EH (cell line): ENCODE results near the gene ADH1C.
A peak's percentile ranks its signal among the peaks of the same experiment; 100 is the strongest.
"Not testable (repeated sequence)": the region's sequence is repeated elsewhere in the genome, so short reads cannot be mapped to it uniquely, and the experiment has no call there.

Experiments
- DNase-seq: peaks from one replicate; pipeline ENCODE4 v3.0.0-alpha.2; 2015; ENCODE audit warnings: low read depth

Gene ADH1C

DNA sequence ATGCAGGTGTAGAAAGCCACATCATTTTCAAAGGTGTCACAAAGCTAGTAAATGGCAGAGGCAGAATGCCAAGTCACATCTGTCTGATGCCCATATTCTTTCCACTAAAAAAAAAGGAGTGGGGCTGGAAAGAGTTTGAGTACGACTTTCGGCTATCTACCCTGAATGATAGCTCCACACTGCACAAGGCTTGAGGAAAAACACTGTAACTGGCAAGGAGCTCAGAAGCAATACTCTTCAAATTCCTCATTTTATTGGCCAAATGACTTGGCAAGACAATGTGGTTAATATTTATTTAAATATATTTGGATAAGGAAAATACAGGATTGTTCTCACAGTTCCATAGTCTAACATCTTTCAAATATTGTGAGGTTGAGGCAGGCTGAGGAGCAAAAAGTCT, 5.4 kb upstream of the ADH1C start:
- DNase-seq = no peak

DNA sequence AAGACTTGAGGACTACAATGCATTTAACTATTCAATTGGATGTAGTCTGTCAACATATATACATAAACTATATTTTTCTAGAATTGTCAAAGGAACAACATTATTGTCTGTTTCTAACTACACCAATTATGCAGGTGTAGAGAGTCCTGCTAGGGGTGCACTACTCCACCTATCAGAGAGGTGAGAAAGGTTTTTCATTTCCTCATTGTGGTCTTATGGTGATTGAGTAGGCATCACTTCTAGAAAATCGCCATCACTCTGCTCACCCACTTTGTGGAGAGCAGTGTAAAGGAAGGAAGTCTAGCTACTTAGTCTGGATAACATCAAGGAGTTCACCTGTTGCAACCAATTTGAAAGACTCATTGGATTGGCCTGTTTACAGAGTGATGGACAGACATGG, 4.4 kb upstream of the ADH1C start:
- DNase-seq = no peak

DNA sequence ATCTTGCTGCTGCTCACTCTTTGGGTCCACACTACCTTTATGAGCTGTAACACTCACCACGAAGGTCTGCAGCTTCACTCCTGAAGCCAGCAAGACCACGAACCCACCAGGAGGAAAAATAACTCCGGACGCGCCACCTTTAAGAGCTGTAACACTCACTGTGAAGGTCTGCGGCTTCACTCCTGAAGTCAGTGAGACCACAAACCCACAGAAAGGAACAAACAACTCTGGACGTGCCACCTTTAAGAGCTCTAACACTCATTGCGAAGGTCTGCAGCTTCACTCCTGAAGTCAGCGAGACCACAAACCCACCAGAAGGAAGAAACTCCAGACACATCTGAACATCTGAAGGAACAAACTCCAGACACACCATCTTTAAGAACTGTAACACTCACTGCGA, 3.6 kb upstream of the ADH1C start:
- DNase-seq = not testable (repeated sequence)

DNA sequence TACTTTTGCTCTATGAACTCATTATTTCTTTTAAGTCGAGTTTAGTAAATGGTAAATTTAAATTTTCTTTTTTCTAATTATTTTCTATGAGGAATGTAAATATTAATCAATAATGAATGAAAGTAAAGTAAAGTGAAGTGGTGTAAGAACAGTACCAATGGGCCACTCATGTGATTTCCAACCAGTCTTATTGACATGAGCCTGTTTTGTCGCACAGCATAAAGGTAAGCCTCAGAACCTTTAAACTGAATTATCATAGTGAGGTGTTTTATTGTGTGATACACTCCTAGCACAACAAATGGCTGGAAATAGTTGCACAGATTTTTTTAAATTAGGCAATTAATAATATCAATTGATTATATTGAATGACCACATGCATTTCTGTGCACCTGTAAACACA, 1.1 kb downstream of the ADH1C start:
- no peak for DNase-seq

DNA sequence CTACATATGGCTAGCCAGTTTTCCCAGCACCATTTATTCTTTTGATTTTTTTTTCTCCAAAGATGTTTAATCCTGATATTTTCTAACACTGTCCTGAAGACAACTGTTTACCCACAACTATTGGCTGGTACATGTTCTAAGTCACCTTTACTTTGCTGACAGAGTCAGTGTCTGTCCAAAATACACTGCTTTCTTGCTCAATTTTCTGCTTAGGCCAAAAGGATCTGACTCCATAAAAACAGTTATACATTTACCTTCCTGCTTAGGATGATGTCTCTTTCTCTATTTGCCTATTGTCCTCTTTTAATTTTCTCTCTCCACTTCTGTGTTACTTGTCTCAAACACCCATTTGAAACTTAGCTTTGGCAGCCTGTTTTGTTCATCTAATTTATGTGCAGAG, 3.2 kb downstream of the ADH1C start:
- no peak for DNase-seq

DNA sequence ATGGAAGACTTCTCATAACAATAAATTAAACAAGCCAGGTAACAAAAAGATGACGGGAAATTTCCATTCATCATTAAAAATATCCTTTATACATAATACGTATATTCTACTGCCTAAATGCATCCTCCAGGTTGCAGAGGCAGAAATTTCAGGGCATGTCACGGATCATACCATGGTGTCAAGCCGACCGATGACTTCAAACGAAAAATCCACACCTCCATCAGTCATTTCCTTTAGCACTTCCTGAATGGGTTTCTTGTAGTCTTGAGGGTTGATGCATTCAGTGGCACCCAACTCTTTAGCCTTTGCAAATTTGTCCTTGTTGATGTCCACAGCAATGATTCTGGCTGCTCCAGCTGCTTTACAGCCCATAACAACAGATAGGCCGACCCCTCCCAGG, 9.9 kb downstream of the ADH1C start:
- DNase-seq = not testable (repeated sequence)

DNA sequence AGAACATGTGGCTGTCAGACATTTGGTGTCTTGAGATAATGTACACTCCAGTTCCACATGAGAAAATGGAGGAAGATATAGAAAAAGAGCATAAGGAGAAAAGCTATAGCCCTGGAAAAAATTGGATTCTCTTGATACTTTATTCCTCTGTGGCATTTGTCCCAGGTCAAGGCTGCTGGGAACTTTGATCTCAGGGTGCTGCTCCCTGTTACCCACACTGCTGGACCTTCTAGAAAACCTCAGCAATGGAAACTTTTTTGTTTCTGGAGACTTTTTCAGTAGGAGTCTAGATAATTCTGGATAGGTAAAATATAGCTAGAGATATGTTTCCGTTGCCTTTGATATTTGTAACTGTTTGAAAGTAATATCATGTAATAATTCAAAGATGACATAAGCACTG, 11.1 kb downstream of the ADH1C start:
- no peak for DNase-seq

DNA sequence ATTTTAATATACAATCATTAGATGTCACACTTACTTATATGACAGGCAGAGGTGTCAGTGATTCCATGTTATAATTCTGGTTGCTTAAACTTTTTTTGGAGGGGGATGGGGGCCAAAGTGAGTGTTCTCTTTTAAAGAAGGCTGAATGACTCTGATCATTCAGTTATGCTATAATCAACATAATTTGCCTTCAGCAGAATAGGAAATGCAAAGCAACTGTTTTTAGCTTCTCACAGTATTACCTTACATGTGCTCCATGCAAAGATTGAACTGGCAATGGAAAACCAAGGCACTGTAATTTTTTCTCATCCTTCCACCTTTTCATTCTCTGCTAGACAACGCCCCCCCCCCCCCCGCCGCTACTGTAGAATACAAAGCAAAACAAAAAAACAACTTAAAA, 13.4 kb downstream of the ADH1C start:
- no peak for DNase-seq

DNA sequence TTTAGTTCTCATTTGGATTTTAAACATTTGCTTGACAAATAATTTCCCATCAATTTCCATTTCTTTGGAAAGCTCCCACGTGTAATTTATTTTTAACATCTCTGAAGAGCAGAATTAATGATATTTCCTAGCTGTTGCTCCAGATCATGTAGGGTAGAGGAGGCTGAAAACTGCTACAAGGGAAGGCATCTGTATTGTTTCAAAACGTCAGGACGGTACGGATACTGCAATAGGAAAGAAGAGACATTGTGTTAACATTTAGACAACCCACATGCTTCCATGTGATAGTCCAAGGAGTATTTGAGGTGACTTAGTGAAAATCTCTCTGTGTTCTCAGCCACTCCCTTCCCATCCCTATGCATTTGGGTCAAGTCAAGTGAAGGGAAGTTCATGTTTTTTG, 16.0 kb downstream of the ADH1C start:
- no peak for DNase-seq

DNA sequence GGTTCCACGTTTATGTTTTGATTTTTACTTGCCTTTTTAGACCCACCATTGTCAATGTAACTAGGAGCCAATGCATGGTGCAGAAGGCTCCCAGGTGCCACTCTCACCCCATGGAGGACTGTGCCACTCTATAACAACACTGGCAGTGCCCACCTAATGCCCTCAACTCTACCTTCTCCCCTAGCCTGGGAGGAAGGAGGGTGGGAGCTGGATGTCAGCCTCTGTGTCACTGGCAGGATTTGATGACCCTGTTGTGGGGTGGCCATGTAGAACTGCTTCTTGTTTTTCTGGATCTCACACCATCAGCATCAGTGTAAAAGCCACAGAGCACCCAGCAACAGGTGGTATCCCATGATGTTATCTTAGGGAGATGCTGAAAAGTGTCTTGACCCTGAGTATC, 17.7 kb downstream of the ADH1C start:
- DNase-seq = no peak

DNA sequence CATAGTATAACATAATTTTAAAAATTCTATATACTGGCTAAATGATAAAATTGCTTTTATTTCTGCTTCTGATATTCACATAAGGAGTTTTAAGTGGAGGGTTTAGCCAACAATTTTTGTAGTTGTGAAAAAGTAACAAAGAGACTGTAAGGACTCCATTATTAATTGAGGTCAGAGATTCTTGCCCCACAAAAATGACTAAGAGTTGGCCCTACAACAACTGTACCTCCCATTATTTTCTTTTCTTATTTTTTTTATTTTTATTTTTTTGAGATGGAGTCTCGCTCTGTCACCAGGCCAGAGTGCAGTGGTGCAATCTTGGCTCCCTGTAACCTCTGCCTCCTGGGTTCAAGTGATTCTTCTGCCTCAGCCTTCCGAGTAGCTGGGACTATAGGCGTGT, 21.9 kb downstream of the ADH1C start:
- DNase-seq = no peak

DNA sequence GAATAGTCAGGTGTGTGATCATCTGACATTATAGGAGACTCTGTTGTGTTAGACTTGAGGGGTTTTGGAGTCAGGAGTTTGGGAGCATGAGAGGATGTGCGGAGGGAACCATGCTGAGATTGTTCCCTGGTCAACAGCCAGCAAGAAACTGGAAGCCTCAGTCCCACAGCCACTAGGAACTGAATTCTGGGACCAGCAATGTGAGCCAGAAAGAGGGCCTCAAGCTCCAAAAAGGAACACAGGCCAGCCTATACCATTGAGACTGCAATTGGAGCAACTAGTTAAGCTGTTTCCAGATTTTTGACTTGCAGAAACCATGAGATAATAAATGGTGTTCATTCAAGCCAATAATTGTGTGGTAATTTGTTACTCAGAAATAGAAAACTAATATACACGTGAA, 22.7 kb downstream of the ADH1C start:
- DNase-seq = no peak

DNA sequence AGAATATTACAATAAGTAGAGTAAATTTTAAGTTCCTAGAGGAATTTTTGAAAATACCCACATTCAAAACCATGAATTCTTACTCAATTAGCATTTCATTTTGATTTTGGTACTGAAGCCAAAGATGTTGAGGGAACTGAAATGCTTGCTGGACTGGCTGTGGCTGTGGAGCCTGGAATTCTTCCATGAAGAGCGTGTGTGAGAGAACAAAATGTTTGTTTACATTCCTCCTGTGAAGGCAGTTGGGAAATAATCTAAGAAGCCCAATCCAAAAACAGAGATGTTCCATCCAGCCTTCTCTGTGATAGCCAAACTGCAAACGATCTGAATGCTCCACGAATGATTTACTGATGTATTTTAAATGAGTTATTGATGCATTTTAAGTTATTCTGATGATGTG, 27.6 kb downstream of the ADH1C start:
- DNase-seq = peak; percentile 89

DNA sequence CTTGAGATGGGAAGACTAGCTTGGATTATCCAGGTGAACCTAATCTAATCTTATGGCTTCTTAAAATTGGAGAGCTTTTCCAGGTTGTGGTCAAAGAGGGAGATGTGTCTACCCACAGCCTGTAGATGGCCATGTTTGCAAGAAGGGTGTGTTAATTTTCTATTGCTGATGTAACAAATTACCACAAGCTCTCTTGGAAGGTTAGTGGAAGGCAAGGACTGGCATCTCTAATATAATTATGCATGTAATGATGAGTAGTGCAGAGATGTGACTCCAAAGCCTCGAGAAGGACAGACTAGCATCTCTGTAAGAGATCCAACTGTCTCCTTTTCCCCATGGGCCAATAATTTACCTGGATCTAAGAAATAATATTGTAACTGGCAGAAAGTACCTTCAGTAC, 28.2 kb downstream of the ADH1C start:
- DNase-seq = peak; percentile 3

DNA sequence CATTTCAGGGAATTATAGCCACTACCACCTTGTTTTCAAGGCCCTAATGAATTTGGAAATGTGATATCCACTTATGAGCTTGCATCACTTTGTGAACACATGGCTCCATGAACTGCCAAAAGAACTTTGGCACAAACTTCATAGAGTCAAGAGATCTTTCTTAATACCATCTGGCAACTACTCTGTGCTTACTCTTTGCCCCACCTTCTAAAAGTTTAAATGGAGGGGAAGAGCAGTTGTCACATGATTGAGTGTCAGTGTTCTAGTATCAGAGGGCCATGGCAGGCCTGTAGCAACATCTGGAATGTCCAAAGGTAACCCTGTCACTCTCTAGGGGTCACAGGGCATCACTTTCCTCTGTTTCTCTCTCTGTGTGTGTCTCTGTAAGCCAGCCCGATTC, 28.8 kb downstream of the ADH1C start:
- DNase-seq = peak; percentile 12

DNA sequence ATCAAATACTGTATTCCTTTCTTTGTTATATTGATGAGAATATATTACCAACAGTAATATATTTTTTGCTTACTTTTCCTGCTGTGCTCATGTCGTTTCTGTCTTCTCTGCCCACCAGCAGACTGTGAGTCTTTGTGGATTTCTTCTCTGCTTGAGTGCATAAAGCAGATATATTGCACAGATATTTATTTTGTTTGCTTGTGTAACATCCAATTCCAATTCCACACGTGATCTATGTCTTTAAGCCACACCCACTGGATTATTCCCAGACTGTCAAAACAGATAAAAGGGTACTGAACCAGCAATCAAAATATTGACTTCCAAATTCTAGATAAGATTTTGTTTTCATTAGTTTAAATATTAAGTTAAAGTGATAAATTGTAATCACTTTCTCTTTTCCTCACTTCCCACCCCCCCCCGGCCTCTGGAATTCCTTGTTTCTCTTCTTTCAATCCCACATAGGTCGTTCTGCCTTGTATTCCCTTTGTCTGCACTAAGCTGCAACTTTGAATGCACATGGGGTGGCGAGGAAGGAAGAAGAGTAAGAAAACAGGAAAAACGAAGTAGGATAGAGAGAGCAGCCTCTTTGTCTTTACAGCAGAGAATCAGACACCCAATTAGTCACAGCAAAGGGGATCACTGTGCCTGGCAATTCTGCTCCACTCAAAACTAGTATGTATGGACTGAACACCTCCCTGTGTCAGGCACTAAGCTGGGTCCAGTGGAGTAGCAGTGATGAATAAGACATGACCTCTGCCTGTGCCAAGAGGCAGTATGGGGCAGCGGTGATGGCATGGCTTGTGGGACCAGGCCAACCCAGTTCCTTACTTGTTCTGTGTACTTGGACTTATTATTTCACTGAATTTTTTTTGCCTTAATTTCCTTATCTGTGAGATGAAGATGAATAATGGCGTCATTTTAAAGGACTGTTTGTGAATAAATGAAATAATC, 31.0 kb downstream of the ADH1C start, which contains the start of gene ADH1B:
Gene ADH1B (minus strand): TSS at position 161 of the 951 bp plus-strand sequence. CDS start 70 bp downstream, at position 91.
- DNase-seq = no peak

DNA sequence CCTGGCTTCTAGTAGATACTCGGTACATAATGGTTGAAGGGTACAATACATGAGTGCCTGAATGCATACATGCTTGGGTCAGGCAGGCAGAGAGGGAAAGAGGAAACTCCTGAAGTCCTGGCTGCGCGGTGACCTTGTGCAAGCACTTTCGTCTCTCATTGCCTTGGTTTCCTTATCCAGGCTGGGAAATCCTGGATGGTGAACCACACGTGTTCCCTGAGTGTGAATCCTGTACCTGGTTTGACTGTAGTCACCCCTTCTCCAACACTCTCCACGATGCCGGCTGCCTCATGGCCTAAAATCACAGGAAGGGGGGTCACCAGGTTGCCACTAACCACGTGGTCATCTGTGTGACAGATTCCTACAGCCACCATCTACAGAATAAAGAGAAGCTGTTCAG, 34.7 kb downstream of the ADH1C start:
- not testable (repeated sequence) for DNase-seq

DNA sequence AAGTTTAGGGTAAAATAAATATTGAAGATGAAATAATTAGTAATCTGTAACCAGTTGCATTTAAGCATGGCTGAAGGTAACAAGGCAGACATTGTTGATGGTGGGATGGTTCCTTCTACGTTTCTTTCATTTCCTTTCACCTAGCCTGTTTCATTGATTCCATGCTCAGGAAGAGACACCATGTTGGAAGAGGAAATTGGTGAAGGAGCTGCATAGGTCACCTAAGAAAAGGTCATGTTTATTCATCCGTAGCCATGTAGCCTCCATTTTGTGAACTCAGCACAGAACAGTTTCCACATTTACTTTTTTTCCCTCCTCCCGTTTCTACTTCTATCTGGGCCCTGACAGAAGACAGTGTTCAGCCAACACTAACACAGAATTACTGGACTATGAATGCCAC, 35.2 kb downstream of the ADH1C start:
- no peak for DNase-seq

DNA sequence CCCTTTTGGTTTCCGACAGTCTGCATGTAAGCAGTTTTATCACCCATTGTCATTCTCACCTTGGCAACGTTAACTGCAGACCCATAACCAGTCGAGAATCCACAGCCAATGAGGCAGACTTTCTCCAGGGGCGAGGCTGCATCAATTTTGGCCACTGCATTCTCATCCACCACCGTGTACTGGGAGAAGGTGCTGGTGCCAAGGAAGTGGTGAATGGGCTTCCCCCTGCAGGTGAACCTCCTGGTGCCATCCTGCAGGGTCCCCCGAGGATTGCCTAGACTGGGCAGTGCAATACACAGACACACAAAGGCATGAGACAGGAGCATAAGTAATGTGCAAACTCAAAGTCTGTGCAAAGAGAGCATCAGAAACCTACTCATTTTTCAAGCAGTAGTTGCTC, 36.7 kb downstream of the ADH1C start:
- DNase-seq = no peak

DNA sequence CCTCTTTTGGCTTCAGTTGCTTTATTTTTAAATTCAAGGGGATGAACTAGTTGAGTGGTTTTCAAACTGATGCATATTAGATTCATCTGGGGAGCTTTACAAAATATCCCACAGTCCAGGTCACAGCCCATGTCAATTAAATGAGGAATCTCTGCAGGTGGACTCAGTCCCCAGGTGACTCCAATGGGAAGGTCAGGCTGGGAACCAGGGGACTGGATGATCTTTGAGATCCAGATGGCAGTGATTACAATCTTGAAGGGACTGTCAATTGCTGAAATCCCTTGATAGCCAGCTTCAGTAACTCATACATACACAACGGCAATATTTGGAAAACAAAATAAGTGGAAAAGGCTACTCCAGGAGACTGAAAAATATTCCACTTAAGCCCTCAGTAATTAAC, 38.3 kb downstream of the ADH1C start:
- no peak for DNase-seq

DNA sequence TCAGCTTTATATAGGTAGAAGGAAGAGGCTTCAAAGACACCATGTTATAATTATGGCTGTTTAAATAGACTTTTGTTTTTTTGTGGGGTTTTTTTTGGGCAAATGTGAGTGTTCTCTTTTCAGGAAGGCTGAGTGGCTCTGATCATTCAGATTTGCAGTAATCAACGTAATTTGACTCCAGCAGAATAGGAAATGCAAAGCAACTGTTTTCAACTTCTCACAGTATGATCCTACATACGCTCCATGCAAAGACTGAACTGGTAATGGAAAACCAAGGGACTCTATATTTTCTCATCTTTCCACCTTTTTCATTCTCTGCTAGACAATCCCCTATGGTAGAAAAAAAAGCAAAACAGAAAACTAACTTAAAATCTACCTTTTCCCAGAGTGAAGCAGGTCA, 42.2 kb downstream of the ADH1C start:
- DNase-seq = no peak

DNA sequence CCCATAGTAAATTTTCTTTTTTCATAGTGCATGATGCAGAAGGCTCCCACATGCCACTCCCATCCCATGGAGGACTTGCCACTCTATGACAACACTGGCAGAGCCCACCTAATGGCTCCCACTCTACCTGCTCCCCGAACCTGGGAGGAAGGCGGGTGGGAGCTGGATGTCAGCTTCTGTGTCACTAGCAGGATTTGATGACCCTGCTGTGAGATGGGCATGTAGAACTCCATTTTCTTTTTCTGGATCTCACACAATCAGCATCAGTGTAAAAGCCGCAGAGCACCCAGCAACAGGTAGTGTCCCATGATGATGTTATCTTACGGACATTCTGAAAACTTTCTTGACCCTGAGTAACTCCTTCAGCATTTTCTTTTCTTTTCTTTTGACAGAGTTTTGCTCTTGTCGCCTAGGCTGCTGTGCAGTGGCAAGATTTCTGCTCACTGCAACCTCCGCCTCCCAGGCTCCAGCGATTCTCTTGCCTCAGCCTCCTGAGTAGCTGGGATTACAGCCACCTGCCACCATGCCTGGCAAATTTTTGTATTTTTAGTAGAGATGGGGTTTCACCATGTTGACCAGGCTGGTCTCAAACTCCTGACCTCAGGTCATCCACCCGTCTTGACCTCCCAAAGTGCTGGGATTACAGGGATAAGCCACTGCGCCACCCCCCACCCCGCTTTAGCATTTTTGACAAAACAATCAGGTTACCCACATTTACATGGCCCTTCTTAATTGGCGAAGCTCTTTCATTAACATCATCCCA, 46.7 kb downstream of the ADH1C start:
- DNase-seq = no peak
